ENCODE measurements around the gene ITGB5. TPM values are rescaled to one million over a fixed set of nuclear protein-coding genes. Genes with fewer than 3 reads are reported as not detected.

Gene ITGB5
- total RNA-seq, 1 donor from 2014 or later, result 141 TPM

DNA sequence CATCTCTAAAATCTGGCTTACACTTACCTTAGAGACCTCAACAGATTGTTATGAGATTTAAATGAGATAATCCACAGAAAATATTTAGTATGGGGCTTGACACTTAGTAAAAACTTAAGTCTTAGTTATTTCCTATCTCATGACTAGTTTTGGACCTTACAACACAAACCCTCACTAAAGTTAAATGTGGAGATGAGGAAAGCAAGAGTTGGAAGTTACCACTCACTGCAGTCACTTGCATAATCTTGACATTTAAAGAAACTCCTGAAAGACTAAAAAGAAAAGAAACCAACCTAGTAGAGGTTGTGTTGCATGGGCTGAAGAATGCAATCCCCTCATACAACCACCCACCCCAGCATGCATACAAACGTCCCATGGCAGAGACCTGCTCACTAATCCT is 40.1 kb downstream of the ITGB5 start:
- FAIRE-seq (no peak), DNase-seq (ENCODE audit: low read depth) (no peak)
- Histone ChIP-seq H3K4me3 (ENCODE audit: low read depth, low read length) (no peak overlapping the region), H3K27me3 (ENCODE audit: control insufficient read depth, insufficient read depth, low read length) (no peaks in the 10 kb centered on the region), H3K36me3 (ENCODE audit: control insufficient read depth, insufficient read depth, low read length) (peaks cover 1% of the 10 kb centered on the region)
- TF ChIP-seq, protein P1, sequence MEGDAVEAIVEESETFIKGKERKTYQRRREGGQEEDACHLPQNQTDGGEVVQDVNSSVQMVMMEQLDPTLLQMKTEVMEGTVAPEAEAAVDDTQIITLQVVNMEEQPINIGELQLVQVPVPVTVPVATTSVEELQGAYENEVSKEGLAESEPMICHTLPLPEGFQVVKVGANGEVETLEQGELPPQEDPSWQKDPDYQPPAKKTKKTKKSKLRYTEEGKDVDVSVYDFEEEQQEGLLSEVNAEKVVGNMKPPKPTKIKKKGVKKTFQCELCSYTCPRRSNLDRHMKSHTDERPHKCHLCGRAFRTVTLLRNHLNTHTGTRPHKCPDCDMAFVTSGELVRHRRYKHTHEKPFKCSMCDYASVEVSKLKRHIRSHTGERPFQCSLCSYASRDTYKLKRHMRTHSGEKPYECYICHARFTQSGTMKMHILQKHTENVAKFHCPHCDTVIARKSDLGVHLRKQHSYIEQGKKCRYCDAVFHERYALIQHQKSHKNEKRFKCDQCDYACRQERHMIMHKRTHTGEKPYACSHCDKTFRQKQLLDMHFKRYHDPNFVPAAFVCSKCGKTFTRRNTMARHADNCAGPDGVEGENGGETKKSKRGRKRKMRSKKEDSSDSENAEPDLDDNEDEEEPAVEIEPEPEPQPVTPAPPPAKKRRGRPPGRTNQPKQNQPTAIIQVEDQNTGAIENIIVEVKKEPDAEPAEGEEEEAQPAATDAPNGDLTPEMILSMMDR (IDR thresholded peaks at IDR 0.05; ENCODE audit: insufficient read depth, low read length, severe bottlenecking), result no peak

DNA sequence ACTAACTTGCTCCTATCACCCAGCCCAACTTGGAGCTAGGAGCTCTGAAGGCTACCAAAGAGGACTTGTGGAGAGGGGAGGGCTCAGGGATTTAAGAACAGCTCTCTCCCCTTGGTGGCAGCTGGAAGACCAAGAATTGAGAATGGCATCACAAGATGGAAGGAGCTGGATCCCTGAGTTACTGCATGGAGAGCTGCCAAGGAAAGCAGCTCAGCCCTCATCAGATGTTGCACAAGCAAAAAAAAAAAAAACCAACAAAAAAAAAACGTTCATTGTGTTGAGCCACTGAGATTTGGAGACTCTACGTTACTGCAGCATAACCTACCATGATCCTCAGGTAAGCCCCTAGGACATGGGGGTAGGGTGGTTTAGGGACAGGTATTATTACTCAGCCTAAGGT is 41.0 kb downstream of the ITGB5 start:
- Histone ChIP-seq H3K36me3 (ENCODE audit: control insufficient read depth, insufficient read depth, low read length) (peaks cover 1% of the 10 kb centered on the region), H3K27me3 (ENCODE audit: control insufficient read depth, insufficient read depth, low read length) (no peaks in the 10 kb centered on the region), H3K4me3 (ENCODE audit: low read depth, low read length) (no peak overlapping the region)
- TF ChIP-seq, protein P1 (IDR thresholded peaks at IDR 0.05; ENCODE audit: insufficient read depth, low read length, severe bottlenecking), result no peak
- no peak for FAIRE-seq
- peak; percentile 28 for DNase-seq (ENCODE audit: low read depth)

GRCh38 chr3:124845406-124845805 is 41.8 kb downstream of the ITGB5 start:
- no peak for FAIRE-seq
- H3K36me3 ChIP-seq (ENCODE audit: control insufficient read depth, insufficient read depth, low read length), result peaks cover 1% of the 10 kb centered on the region

DNA sequence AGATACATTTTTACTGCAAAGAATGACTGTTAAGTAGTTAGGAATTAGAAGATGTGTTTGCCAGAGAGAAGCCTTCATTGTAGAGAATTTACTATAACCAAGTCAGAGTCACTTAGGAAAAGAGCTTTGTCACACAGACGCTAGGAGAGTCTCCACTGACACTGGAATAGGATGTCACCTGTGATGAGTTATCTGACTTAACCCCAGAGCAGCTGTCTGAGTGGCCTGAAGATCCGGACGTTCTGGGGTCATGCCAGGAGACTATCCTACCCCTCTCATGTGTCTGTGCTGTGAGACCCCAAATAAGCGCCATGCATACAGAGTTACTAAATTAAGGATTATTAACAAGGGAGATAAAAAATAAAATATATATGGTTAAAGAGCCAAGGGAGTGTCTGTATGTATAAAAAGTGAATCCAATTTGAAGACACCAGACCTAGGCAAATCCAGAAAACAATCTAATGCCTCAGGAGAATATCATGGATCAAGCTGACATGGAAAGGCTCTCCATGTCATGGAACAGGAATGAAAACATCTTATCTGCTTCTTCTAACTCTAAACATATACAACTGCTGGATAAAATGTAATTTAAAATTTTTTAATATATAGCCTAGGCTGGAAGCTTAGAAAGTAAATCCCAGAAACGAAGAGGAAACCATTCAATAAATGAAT is 43.5 kb downstream of the ITGB5 start:
- Histone ChIP-seq H3K4me3 (ENCODE audit: low read depth, low read length) (no peak overlapping the region), H3K27me3 (ENCODE audit: control insufficient read depth, insufficient read depth, low read length) (no peaks in the 10 kb centered on the region), H3K36me3 (ENCODE audit: control insufficient read depth, insufficient read depth, low read length) (peaks cover 1% of the 10 kb centered on the region)
- DNase-seq (ENCODE audit: low read depth) (no peak), FAIRE-seq (no peak)
- TF ChIP-seq, protein P1 (IDR thresholded peaks at IDR 0.05; ENCODE audit: insufficient read depth, low read length, severe bottlenecking), result no peak

More at GRCh38 chr3:124845406-124845805, 41.8 kb downstream of the ITGB5 start:
- no peaks in the 10 kb centered on the region for H3K27me3 ChIP-seq (ENCODE audit: control insufficient read depth, insufficient read depth, low read length)
- TF ChIP-seq, protein P1 (IDR thresholded peaks at IDR 0.05; ENCODE audit: insufficient read depth, low read length, severe bottlenecking), result no peak
- peak; percentile 91 for DNase-seq (ENCODE audit: low read depth)
- H3K4me3 ChIP-seq (ENCODE audit: low read depth, low read length), result no peak overlapping the region

- TF ChIP-seq, protein P1 (IDR thresholded peaks at IDR 0.05; ENCODE audit: insufficient read depth, low read length, severe bottlenecking), result no peak
- DNase-seq (ENCODE audit: low read depth) (no peak), FAIRE-seq (no peak)
- no peak overlapping the region for H3K4me3 ChIP-seq (ENCODE audit: low read depth, low read length)
- H3K27me3 ChIP-seq (ENCODE audit: control insufficient read depth, insufficient read depth, low read length), result no peaks in the 10 kb centered on the region
- peaks cover 1% of the 10 kb centered on the region for H3K36me3 ChIP-seq (ENCODE audit: control insufficient read depth, insufficient read depth, low read length)
Observed at GRCh38 chr3:124843047-124843446, 44.1 kb downstream of the ITGB5 start.

DNA sequence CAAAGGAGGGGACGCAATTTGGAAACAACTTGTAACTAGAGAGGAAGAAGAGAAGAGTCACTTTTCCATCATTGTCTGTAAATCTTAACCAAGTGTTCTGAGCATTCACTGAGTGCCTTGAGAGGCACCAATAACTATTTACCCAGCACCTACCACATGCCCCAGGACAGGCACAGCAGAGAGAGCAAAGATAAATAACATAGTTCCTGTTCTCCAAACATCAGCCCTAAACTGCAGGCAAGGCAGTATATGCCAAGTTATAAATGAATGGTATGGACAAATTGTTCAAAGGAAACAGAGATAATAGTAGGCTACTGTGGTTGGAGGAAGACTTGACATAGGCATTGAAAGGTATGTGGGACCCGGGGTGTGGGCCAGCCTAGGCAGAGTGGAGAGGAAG is 45.6 kb downstream of the ITGB5 start:
- Histone ChIP-seq H3K36me3 (ENCODE audit: control insufficient read depth, insufficient read depth, low read length) (peaks cover 1% of the 10 kb centered on the region), H3K27me3 (ENCODE audit: control insufficient read depth, insufficient read depth, low read length) (no peaks in the 10 kb centered on the region), H3K4me3 (ENCODE audit: low read depth, low read length) (no peak overlapping the region)
- TF ChIP-seq, protein P1 (IDR thresholded peaks at IDR 0.05; ENCODE audit: insufficient read depth, low read length, severe bottlenecking), result no peak
- DNase-seq (ENCODE audit: low read depth) (no peak), FAIRE-seq (no peak)

Measured in bronchial epithelial cell (primary cell).